Liver (tissue), 9 donors: ENCODE data around the gene ILDR2. TPM values are rescaled to one million over a fixed set of nuclear protein-coding genes. Genes with fewer than 3 reads are reported as not detected.

ENCODE experiments used
- DNase-seq: peaks from one replicate; pipeline ENCODE4 v3.0.0-alpha.2; 2017; ENCODE audit warnings: low spot score
- H3K27ac ChIP-seq, 2 donors: one replicate each; pipeline ENCODE4 v1.7.0; 2013; ENCODE audit warnings: inconsistent platforms in 2 of 2, low read length in 2 of 2, control low read depth in 1 of 2, low read depth in 1 of 2, mild to moderate bottlenecking in 1 of 2
- H3K27me3 ChIP-seq, 4 donors: one replicate each; pipeline versions ENCODE4 v1.6.1 to v1.7.0; 2013; ENCODE audit warnings: low read length in 3 of 4, inconsistent platforms in 1 of 4, mild to moderate bottlenecking in 1 of 4, moderate library complexity in 1 of 4; ENCODE audit not compliant: control insufficient read depth in 4 of 4, insufficient read depth in 4 of 4
- H3K36me3 ChIP-seq, 4 donors: one replicate each; pipeline versions ENCODE4 v1.6.1 to v1.7.0; 2013; ENCODE audit warnings: low read length in 3 of 4, mild to moderate bottlenecking in 3 of 4, low read depth in 1 of 4, moderate library complexity in 1 of 4; ENCODE audit not compliant: control insufficient read depth in 4 of 4, insufficient read depth in 3 of 4
- H3K4me1 ChIP-seq, 4 donors: one replicate each; pipeline versions ENCODE4 v1.6.1 to v1.7.0; 2013; ENCODE audit warnings: low read length in 3 of 4, mild to moderate bottlenecking in 3 of 4, moderate library complexity in 1 of 4; ENCODE audit not compliant: control insufficient read depth in 4 of 4, insufficient read depth in 4 of 4
- H3K4me3 ChIP-seq, 3 donors: one replicate each; pipeline versions ENCODE4 v1.6.1 to v1.7.0; 2013; ENCODE audit warnings: low read length in 3 of 3, control low read depth in 1 of 3, low read depth in 1 of 3, mild to moderate bottlenecking in 1 of 3
- H3K9ac ChIP-seq, 2 donors: one replicate each; pipeline ENCODE4 v1.7.0; 2013; ENCODE audit warnings: low read length in 2 of 2, mild to moderate bottlenecking in 2 of 2, moderate library complexity in 2 of 2, control low read depth in 1 of 2, low read depth in 1 of 2
- H3K9me3 ChIP-seq, 4 donors: one replicate each; pipeline versions ENCODE4 v1.6.1 to v1.7.0; 2013; ENCODE audit warnings: low read length in 3 of 4; ENCODE audit not compliant: control insufficient read depth in 4 of 4
- EGR1 ChIP-seq, 2 donors: IDR thresholded peaks; 2 replicates each; pipeline ENCODE4 v1.6.1; 2016 to 2018; ENCODE audit warnings: antibody characterized with exemption in 2 of 2, low read depth in 2 of 2
- FOXA1 ChIP-seq: IDR thresholded peaks from 2 replicates; pipeline ENCODE4 v1.6.1; 2016; ENCODE audit warnings: antibody characterized with exemption
- GABPA ChIP-seq, 2 donors: IDR thresholded peaks in 1 of 2; conservative IDR thresholded peaks in 1 of 2; 2 replicates each; pipeline ENCODE4 v1.6.1; 2016; ENCODE audit warnings: antibody characterized with exemption in 2 of 2, mild to moderate bottlenecking in 1 of 2, moderate library complexity in 1 of 2
- HNF4A ChIP-seq, 2 donors: conservative IDR thresholded peaks; 2 replicates each; pipeline ENCODE4 v1.6.1; 2016; ENCODE audit warnings: antibody characterized with exemption in 2 of 2, mild to moderate bottlenecking in 2 of 2
- HNF4G ChIP-seq: IDR thresholded peaks from 2 replicates; pipeline ENCODE4 v1.6.1; 2016; ENCODE audit warnings: antibody characterized with exemption
- JUND ChIP-seq, 2 donors: IDR thresholded peaks; 2 replicates each; pipeline ENCODE4 v1.6.1; 2016; ENCODE audit warnings: antibody characterized with exemption in 2 of 2
- RAD21 ChIP-seq, 2 donors: IDR thresholded peaks; 2 replicates each; pipeline ENCODE4 v1.6.1; 2016; ENCODE audit warnings: antibody characterized with exemption in 2 of 2, mild to moderate bottlenecking in 2 of 2
- RXRA ChIP-seq, 2 donors: IDR thresholded peaks; 2 replicates each; pipeline ENCODE4 v1.6.1; 2017 to 2018; ENCODE audit warnings: antibody characterized with exemption in 2 of 2, mild to moderate bottlenecking in 1 of 2
- SP1 ChIP-seq: IDR thresholded peaks from 2 replicates; pipeline ENCODE4 v1.6.1; 2018; ENCODE audit warnings: antibody characterized with exemption, mild to moderate bottlenecking
- TAF1 ChIP-seq: conservative IDR thresholded peaks from 2 replicates; pipeline ENCODE4 v1.6.1; 2016; ENCODE audit warnings: antibody characterized with exemption, mild to moderate bottlenecking
- YY1 ChIP-seq: IDR thresholded peaks from 2 replicates; pipeline ENCODE4 v1.6.1; 2016; ENCODE audit warnings: antibody characterized with exemption, mild to moderate bottlenecking
- WGBS: extraction: QIAGEN DNeasy Blood & Tissue Kit; methylation state at CpG from one replicate; pipeline ENCODE4 v1.1.7; 2013; 5-methylcytosine and 5-hydroxymethylcytosine counted together
- polyA plus RNA-seq, 2 donors: library from polyadenylated mRNA; stranded (reverse) in 1 of 2; unstranded in 1 of 2; fragments of 200-250 nt in 1 of 2; fragments of >200 nt in 1 of 2; fragmentation: Nextera tagmentation in 1 of 2; extraction: Ambion mirVana in 1 of 2; gene quantifications; one replicate each; pipeline versions ENCODE4 v1.2.1 to v1.2.3, GENCODE V29; 2013 to 2015
- total RNA-seq, 2 donors: library from RNA; depleted of rRNA; stranded (reverse); fragments of >200 nt; gene quantifications; one replicate each; pipeline ENCODE4 v1.2.3, GENCODE V29; 2014
- TF ChIP-seq, protein P1 (sequence below): IDR thresholded peaks from 2 replicates; pipeline ENCODE4 v1.6.1; 2016; ENCODE audit warnings: antibody characterized with exemption
- TF ChIP-seq, protein P2 (sequence below): IDR thresholded peaks from 2 replicates; pipeline ENCODE4 v1.6.1; 2016; ENCODE audit warnings: antibody characterized with exemption, mild to moderate bottlenecking
- TF ChIP-seq, protein P3 (sequence below): fragments of 150-350 bp; IDR thresholded peaks from 2 replicates; pipeline ENCODE4 v1.5.1; 2017; ENCODE audit warnings: improper control_type of control experiment, low read depth, low read length; ENCODE audit not compliant: missing input control
- donor health status: healthy.
- donor health status: healthy.
- donor health status: healthy.
- donor health status: healthy.
- donor health status: healthy.

The ILDR2 gene
- total and polyA plus RNA-seq, 4 donors, result 0.09 to 7.4 (median 0.44) TPM

DNA sequence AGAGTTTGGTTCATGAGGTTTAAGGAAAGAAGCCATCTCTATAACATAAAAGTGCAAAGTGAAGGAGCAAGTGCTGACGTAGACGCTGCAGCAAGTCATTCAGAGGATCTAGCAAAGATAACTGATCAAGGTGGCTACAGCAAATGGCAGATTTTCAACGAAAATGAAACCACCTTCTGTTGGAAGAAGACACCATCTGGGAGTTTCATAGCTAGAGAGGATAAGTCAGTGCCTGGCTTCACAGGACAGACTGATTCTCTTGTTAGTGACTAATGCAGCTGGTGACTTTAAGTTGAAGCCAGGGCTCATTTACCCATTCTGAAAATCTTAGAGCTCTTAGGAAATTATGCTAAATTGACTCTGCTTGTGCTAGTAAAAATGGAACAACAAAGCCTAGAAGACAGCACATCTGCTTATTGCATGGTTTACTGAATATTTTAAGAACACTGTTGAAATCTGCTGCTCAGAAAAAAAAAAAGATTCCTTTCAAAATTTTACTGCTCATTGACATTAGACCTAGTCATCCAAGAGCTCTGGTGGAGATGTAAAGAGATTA, 24.2 kb upstream of the ILDR2 start:
- Histone ChIP-seq H3K27ac (no peak overlapping the region), H3K4me3 (no peak overlapping the region), H3K36me3 (no peaks in the 10 kb centered on the region), H3K4me1 (no peaks in the 10 kb centered on the region), H3K9ac (no peak overlapping the region), H3K9me3 (peaks cover 0 to 5% (median 0%) of the 10 kb centered on the region in 4 donors), H3K27me3 (no peaks in the 10 kb centered on the region)
- 76% methylated on average over 3 of the region's 3 CpGs for whole genome bisulfite sequencing
- TF ChIP-seq, protein P1, sequence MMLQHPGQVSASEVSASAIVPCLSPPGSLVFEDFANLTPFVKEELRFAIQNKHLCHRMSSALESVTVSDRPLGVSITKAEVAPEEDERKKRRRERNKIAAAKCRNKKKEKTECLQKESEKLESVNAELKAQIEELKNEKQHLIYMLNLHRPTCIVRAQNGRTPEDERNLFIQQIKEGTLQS, result no peak
- TF ChIP-seq, protein P2, sequence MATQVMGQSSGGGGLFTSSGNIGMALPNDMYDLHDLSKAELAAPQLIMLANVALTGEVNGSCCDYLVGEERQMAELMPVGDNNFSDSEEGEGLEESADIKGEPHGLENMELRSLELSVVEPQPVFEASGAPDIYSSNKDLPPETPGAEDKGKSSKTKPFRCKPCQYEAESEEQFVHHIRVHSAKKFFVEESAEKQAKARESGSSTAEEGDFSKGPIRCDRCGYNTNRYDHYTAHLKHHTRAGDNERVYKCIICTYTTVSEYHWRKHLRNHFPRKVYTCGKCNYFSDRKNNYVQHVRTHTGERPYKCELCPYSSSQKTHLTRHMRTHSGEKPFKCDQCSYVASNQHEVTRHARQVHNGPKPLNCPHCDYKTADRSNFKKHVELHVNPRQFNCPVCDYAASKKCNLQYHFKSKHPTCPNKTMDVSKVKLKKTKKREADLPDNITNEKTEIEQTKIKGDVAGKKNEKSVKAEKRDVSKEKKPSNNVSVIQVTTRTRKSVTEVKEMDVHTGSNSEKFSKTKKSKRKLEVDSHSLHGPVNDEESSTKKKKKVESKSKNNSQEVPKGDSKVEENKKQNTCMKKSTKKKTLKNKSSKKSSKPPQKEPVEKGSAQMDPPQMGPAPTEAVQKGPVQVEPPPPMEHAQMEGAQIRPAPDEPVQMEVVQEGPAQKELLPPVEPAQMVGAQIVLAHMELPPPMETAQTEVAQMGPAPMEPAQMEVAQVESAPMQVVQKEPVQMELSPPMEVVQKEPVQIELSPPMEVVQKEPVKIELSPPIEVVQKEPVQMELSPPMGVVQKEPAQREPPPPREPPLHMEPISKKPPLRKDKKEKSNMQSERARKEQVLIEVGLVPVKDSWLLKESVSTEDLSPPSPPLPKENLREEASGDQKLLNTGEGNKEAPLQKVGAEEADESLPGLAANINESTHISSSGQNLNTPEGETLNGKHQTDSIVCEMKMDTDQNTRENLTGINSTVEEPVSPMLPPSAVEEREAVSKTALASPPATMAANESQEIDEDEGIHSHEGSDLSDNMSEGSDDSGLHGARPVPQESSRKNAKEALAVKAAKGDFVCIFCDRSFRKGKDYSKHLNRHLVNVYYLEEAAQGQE, result no peak
- TF ChIP-seq RXRA (IDR thresholded peaks at IDR 0.05) (no peak), RAD21 (IDR thresholded peaks at IDR 0.05) (no peak)
- TF ChIP-seq, protein P3, sequence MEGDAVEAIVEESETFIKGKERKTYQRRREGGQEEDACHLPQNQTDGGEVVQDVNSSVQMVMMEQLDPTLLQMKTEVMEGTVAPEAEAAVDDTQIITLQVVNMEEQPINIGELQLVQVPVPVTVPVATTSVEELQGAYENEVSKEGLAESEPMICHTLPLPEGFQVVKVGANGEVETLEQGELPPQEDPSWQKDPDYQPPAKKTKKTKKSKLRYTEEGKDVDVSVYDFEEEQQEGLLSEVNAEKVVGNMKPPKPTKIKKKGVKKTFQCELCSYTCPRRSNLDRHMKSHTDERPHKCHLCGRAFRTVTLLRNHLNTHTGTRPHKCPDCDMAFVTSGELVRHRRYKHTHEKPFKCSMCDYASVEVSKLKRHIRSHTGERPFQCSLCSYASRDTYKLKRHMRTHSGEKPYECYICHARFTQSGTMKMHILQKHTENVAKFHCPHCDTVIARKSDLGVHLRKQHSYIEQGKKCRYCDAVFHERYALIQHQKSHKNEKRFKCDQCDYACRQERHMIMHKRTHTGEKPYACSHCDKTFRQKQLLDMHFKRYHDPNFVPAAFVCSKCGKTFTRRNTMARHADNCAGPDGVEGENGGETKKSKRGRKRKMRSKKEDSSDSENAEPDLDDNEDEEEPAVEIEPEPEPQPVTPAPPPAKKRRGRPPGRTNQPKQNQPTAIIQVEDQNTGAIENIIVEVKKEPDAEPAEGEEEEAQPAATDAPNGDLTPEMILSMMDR, result no peak
- no peak for DNase-seq

DNA sequence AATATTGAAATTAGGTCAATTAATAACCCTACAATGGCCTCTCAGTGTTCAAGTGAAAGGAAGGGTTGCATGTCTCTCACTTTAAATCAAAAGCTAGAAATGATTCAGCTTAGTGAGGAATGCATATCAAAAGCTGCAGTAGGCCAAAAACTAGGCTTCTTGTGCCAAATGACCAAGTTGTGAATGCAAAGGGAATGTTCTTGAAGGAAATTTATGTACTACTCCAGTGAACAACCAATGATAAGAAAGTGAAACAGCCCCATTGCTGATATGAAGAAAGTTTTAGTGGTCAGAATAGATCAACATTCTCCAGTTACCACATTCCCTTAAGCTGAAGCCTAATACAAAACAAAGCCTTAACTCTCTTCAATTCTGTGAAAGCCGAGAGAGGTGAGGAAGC, 23.7 kb upstream of the ILDR2 start:
- Histone ChIP-seq H3K27me3 (no peaks in the 10 kb centered on the region), H3K4me3 (no peak overlapping the region), H3K27ac (no peak overlapping the region), H3K9me3 (peaks cover 0 to 5% (median 0%) of the 10 kb centered on the region in 4 donors), H3K4me1 (no peaks in the 10 kb centered on the region), H3K36me3 (no peaks in the 10 kb centered on the region), H3K9ac (no peak overlapping the region)
- TF ChIP-seq SP1 (no peak), TAF1 (no peak), GABPA (IDR thresholded peaks at IDR 0.05 in 1 of 2, conservative IDR thresholded peaks at IDR 0.05 in 1 of 2) (no peak)
- 92% methylated on average over 1 of the region's 1 CpG for WGBS
- no peak for DNase-seq

DNA sequence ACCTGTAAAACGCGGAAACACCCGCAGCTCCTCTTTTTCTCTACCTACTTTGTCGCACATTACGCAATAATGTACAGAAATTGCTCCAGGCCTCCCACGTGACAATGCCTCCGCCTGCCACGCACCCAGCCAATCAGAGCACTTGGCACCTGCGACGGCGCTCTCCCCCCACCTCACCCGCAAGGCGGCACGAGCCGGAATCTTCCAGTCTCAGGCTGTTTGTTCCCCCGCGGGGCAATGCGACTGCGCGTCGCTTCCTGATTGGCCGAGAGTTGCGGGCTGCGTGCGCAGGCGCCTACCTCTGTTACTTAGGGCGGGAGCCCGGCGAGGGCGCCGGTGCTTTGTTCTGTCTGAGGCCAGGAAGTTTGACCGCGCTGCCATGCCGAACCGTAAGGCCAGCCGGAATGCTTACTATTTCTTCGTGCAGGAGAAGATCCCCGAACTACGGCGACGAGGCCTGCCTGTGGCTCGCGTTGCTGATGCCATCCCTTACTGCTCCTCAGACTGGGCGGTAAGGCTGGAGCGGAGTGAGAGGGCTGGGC, 13.7 kb upstream of the ILDR2 start, which contains the start of gene MAEL:
Gene MAEL, plus strand, starts transcription at position 307 of the 542 bp plus-strand sequence. Its CDS starts 73 bp downstream, at position 380.
- no peaks in the 10 kb centered on the region for H3K9me3 ChIP-seq
- no peak for DNase-seq
- no peak within 1 kb of the TSS for H3K9ac ChIP-seq
- H3K36me3 ChIP-seq, result no peaks in the 10 kb centered on the region
- 84% methylated on average over 45 of the region's 45 CpGs for WGBS
- no peaks in the 10 kb centered on the region for H3K27me3 ChIP-seq
- no peaks in the 10 kb centered on the region for H3K4me1 ChIP-seq
- no peak within 1 kb of the TSS for H3K27ac ChIP-seq
- no peak within 1 kb of the TSS for H3K4me3 ChIP-seq
- TF ChIP-seq, protein P3, result no peak
- TF ChIP-seq RAD21 (IDR thresholded peaks at IDR 0.05) (no peak), SP1 (no peak), GABPA (IDR thresholded peaks at IDR 0.05 in 1 of 2, conservative IDR thresholded peaks at IDR 0.05 in 1 of 2) (no peak), TAF1 (no peak), HNF4G (no peak), YY1 (no peak), EGR1 (IDR thresholded peaks at IDR 0.05; ENCODE audit: low read depth in 2 of 2) (no peak), HNF4A (conservative IDR thresholded peaks at IDR 0.05) (no peak), JUND (IDR thresholded peaks at IDR 0.05) (no peak), FOXA1 (no peak)
- TF ChIP-seq, protein P2, result no peak
- TF ChIP-seq, protein P1, result no peak
